GM18861 (cell line): ENCODE measurements around the gene NUBP1.
A peak's percentile ranks its signal among the peaks of the same experiment; 100 is the strongest.
"Not testable (repeated sequence)": the region's sequence is repeated elsewhere in the genome, so short reads cannot be mapped to it uniquely, and the experiment has no call there.

Experiments
- ATAC-seq: cut with Tn5 transposase; IDR thresholded peaks from one replicate; pipeline ENCODE4 v1.9.1; 2021; ENCODE audit not compliant: unreplicated experiment

The NUBP1 gene

GRCh38 chr16:10743610-10744369, at the start of gene NUBP1:
TSS of gene NUBP1 (plus strand) at chr16:10743842. CDS start at chr16:10743864, 22 bp downstream.
- ATAC-seq = peak; percentile 56

GRCh38 chr16:10693889-10694288, 49.8 kb upstream of the NUBP1 start:
- ATAC-seq = no peak

GRCh38 chr16:10694306-10694705, 49.3 kb upstream of the NUBP1 start:
- ATAC-seq = no peak

- ATAC-seq = no peak
These were observed 48.8 kb upstream of the NUBP1 start, which contains the start of gene TEKT5 for GRCh38 chr16:10694830-10695229. TSS of gene TEKT5 (minus strand) at chr16:10694930. CDS start at chr16:10694873, 57 bp downstream.

- no peak for ATAC-seq
These were observed 43.9 kb upstream of the NUBP1 start for GRCh38 chr16:10699756-10700155.

GRCh38 chr16:10708969-10709368, 34.7 kb upstream of the NUBP1 start:
- ATAC-seq = no peak

GRCh38 chr16:10728003-10728887, 15.4 kb upstream of the NUBP1 start:
- ATAC-seq = no peak

GRCh38 chr16:10729104-10730048, 14.3 kb upstream of the NUBP1 start:
- no peak for ATAC-seq

GRCh38 chr16:10731790-10732189, 11.9 kb upstream of the NUBP1 start:
- ATAC-seq = no peak

- ATAC-seq = peak; percentile 39
These were observed 6.5 kb upstream of the NUBP1 start for GRCh38 chr16:10737068-10737625.

- peak; percentile 69 for ATAC-seq
These were observed 5.2 kb upstream of the NUBP1 start for GRCh38 chr16:10738231-10739077.

GRCh38 chr16:10740000-10740844, 3.4 kb upstream of the NUBP1 start:
- no peak for ATAC-seq

- no peak for ATAC-seq
These were observed 2.8 kb upstream of the NUBP1 start for GRCh38 chr16:10740845-10741208.

- ATAC-seq = not testable (repeated sequence)
These were observed 2.4 kb upstream of the NUBP1 start for GRCh38 chr16:10741249-10741648.

- ATAC-seq = no peak
These were observed 1.8 kb upstream of the NUBP1 start for GRCh38 chr16:10741844-10742243.

- no peak for ATAC-seq
These were observed 424 bp upstream of the NUBP1 start for GRCh38 chr16:10743227-10743609.

- ATAC-seq = no peak
These were observed 858 bp downstream of the NUBP1 start for GRCh38 chr16:10744370-10745030.

GRCh38 chr16:10745841-10746240, 2.2 kb downstream of the NUBP1 start:
- no peak for ATAC-seq
